ENCODE data around the gene RBP7. TPM values are rescaled to one million over a fixed set of nuclear protein-coding genes. Genes with fewer than 3 reads are reported as not detected.

The RBP7 gene
- total RNA-seq (ENCODE audit: low replicate concordance) = 0.92 and 2.9 TPM in 2 replicates
- long read RNA-seq = 0 reads

DNA sequence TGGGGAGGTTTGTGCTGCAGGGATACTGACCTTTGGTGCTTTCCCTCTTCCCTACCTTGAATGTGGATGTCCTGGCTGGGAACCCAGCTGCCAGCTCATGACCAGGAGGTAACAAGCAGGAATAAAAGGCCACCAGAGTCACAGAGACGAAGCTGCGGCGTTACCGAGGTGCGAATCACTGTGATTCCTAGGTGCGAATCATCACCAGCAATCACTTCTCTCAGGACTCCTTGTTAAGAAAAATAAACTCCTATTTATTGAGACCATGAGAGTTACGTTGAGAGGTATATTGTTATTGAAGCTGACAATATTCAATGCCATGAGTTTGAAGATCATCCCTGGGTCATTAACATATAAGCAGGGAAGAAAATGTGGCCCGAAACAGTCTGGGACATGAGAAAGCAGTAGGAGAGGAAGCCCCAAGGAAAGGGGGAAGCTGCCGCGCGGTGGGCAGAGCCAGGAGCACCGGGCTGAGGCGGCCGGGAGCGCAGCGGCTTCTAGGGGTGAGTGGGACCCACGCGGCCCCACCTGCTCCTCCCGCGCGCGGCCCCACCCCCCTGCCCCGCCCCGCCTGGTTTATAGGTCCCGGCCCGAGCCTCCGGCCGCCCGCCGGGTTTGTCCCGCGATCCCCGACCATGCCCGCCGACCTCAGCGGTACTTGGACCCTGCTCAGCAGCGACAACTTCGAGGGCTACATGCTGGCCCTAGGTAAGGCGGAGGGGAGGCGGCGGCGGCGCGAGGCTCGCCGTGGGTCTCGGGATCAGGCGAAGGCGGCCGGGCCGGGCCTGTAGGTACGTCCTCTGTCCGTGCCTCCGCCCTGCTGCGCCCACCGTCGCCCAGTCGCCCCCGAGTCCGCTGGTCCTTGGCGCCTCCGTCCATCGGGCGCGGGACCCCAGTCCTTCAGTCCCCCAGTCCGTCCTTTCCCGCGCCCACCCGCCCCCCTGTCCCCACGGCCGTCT, at the start of gene RBP7:
Gene RBP7 (plus strand): TSS at position 605 of the 959 bp plus-strand sequence. CDS start 31 bp downstream, at position 636.
- Mint-ChIP-seq H3K4me3 (peak within 1 kb of the TSS; percentile 87), H3K27me3 (peaks cover 42% of the 10 kb centered on the region), H3K9me3 (no peaks in the 10 kb centered on the region), H3K36me3 (no peaks in the 10 kb centered on the region), H3K4me1 (ENCODE audit: unreplicated experiment) (peaks cover 5% of the 10 kb centered on the region), H3K27ac (no peak within 1 kb of the TSS)
- peak; percentile 68 for DNase-seq (ENCODE audit: extremely low spot score, unreplicated experiment)
- TF ChIP-seq, protein P1, sequence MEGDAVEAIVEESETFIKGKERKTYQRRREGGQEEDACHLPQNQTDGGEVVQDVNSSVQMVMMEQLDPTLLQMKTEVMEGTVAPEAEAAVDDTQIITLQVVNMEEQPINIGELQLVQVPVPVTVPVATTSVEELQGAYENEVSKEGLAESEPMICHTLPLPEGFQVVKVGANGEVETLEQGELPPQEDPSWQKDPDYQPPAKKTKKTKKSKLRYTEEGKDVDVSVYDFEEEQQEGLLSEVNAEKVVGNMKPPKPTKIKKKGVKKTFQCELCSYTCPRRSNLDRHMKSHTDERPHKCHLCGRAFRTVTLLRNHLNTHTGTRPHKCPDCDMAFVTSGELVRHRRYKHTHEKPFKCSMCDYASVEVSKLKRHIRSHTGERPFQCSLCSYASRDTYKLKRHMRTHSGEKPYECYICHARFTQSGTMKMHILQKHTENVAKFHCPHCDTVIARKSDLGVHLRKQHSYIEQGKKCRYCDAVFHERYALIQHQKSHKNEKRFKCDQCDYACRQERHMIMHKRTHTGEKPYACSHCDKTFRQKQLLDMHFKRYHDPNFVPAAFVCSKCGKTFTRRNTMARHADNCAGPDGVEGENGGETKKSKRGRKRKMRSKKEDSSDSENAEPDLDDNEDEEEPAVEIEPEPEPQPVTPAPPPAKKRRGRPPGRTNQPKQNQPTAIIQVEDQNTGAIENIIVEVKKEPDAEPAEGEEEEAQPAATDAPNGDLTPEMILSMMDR (conservative IDR thresholded peaks at IDR 0.05) = no peak

DNA sequence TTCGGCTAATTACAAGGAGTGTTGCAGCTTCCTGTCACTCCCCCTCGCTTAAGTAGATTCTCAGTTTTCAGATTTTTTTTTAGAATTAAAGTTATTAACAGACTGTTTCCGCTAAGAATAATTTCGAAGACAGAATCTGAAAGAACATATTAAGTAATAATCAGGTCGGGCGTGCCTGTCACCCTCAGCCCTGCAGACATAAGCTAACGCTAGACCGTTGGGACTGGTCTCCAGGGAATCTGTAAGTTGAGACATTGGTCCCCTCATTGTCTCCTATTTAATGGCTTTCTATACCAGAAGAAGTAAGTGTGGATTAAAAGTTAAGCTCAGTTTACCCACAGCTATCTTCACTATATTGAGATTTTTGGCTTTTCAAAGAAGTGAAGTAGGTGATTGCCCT, 39.3 kb upstream of the RBP7 start:
- Mint-ChIP-seq H3K27ac (no peak overlapping the region), H3K4me1 (ENCODE audit: unreplicated experiment) (no peaks in the 10 kb centered on the region), H3K9me3 (no peaks in the 10 kb centered on the region), H3K36me3 (no peaks in the 10 kb centered on the region), H3K27me3 (no peaks in the 10 kb centered on the region), H3K4me3 (no peak overlapping the region)
- TF ChIP-seq, protein P1 (conservative IDR thresholded peaks at IDR 0.05) = no peak
- DNase-seq (ENCODE audit: extremely low spot score, unreplicated experiment) = no peak

DNA sequence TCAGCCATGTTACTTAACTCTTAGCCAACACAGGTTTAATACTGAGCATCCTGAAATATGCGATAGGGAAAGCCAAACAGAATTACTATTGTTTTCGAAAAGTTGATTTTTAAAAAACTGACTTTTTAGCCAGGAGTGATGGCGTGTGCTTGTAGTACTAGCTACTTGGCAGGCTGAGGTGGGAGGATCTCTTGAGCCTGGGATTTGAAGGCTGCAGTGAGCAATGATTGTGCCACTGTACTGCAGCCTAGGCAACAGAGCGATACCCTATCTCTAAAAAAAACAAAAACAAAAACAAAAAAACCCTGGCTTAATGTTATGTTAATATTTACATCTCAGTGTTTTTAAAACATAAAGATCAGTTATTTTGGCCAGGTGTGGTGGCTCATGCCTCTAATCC, 37.0 kb upstream of the RBP7 start:
- no peak for DNase-seq (ENCODE audit: extremely low spot score, unreplicated experiment)
- no peak overlapping the region for H3K27ac Mint-ChIP-seq
- no peaks in the 10 kb centered on the region for H3K27me3 Mint-ChIP-seq
- no peaks in the 10 kb centered on the region for H3K4me1 Mint-ChIP-seq (ENCODE audit: unreplicated experiment)
- TF ChIP-seq, protein P1 (conservative IDR thresholded peaks at IDR 0.05) = no peak
- H3K9me3 Mint-ChIP-seq = no peaks in the 10 kb centered on the region
- H3K4me3 Mint-ChIP-seq = no peak overlapping the region
- H3K36me3 Mint-ChIP-seq = no peaks in the 10 kb centered on the region

DNA sequence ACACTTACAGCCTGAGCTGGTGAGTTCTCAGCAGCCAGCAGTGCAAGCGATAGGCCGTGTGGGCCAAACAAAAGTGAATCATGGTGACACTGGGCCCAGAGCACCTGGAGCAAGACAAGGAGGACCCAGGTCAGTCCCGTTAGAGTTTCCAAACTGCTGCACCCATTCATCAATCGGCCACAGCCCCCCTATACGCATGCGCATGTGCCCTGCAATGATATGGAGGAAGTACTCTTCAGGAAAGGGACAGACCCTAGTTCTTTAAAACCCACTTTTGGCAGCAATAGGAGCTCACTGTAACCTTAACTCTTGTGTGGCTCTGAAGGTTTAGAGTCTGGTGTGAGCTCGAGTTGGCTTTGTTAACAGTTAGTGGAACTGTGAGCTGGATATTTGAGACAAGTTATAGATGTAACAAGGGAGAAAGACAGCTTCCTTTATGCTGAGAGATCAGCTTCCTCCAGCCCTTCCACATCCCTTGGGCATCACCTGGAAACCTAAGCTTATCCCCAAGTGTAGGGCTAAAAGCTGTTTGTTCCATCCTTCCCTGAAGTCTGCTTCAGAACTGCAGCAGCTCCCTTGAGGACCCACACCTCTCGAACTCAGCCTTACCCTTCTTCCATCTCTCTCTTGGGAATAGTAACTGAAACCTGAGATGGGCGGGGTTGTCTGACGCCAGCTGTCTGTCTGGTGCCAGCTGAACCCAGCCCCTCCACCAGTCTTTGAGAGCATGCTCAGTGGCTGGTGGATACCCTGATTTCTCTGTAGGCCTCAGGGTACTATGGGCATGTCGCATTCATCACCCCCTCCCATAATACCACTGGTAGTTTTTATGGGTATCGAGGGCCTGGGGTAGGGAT, 36.1 kb upstream of the RBP7 start:
- Mint-ChIP-seq H3K4me1 (ENCODE audit: unreplicated experiment) (no peaks in the 10 kb centered on the region), H3K4me3 (no peak overlapping the region), H3K27me3 (no peaks in the 10 kb centered on the region), H3K36me3 (no peaks in the 10 kb centered on the region), H3K27ac (no peak overlapping the region), H3K9me3 (no peaks in the 10 kb centered on the region)
- no peak for DNase-seq (ENCODE audit: extremely low spot score, unreplicated experiment)
- TF ChIP-seq, protein P1 (conservative IDR thresholded peaks at IDR 0.05) = no peak

DNA sequence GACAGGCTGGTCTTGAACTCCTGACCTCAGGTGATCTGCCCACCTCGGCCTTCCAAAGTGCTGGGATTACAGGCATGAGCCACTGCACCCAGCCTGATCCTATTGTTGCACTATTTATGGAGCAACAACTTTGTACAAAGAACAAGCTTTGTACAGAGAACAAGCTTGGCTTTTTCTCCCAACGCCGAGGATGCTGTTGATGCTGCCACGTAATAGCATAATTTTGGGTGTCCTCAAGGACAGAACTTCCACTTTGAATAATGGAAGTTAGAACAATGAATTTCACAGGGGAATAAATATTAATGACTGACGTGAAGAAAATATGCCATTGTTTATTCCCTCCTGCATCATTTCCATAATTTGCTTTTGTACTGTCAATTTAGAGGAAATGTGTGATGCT, 12.8 kb upstream of the RBP7 start:
- H3K27ac Mint-ChIP-seq = no peak overlapping the region
- H3K36me3 Mint-ChIP-seq = peaks cover 8% of the 10 kb centered on the region
- peaks cover 4% of the 10 kb centered on the region for H3K4me1 Mint-ChIP-seq (ENCODE audit: unreplicated experiment)
- no peak for DNase-seq (ENCODE audit: extremely low spot score, unreplicated experiment)
- H3K9me3 Mint-ChIP-seq = no peaks in the 10 kb centered on the region
- TF ChIP-seq, protein P1 (conservative IDR thresholded peaks at IDR 0.05) = no peak
- H3K4me3 Mint-ChIP-seq = no peak overlapping the region
- no peaks in the 10 kb centered on the region for H3K27me3 Mint-ChIP-seq
